ENCODE measurements around the gene PLEKHA6. TPM values are rescaled to one million over a fixed set of nuclear protein-coding genes. Genes with fewer than 3 reads are reported as not detected.
A peak's percentile ranks its signal among the peaks of the same experiment; 100 is the strongest.

The PLEKHA6 gene
- total and polyA plus RNA-seq, 10 donors: 0.47 to 6.5 (median 2.7) TPM

DNA sequence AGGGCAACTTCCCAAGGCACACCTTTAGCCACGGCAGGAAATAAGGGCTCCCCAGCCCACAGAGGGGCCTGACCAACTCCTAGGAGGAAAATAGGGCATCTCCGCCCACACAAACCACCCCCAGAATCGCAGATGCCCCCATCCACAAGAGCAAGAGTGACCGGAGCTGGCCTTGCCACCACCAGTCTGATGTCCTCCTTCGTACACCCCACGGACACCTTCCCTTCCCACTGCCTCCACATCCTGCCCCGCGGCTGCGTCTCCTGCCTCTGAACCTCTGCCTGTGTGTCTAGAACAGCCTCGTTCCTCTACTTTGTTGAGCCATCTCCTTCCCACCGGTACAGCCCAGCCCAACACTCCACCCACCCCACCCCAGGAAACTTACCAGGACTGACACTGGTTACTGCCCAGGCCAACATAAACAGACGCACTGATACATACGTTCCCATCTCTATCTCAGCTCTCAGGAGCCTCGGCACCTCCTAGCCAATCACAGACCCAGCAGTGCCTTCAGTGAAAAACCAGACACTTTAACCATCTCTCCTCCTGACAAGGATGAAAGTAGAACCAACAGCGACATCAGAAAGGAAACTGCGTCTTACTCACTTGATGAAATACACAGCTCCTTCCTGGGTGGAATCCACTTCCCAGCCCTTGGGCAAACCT is 7.6 kb upstream of the PLEKHA6 start:
- H3K4me1 ChIP-seq: peaks cover 8 to 36% (median 21%) of the 10 kb centered on the region in 6 donors
- no peaks in the 10 kb centered on the region for H3K36me3 ChIP-seq
- intact Hi-C loops (cut with DNase I; ENCODE audit: low total_unique reads): loop anchor here (10.0 kb wide), 2 partner anchors 113 to 503 kb away; partner anchors contain the start of gene SNRPE
- no peak overlapping the region for H3K27ac ChIP-seq
- TF ChIP-seq POLR2A (IDR thresholded peaks at IDR 0.05) (no peak), POLR2AphosphoS5 (IDR thresholded peaks at IDR 0.05) (no peak), CTCF (IDR thresholded peaks at IDR 0.05 in 8 of 11, conservative IDR thresholded peaks at IDR 0.05 in 3 of 11) (no peak)
- peaks cover 0 to 22% (median 0%) of the 10 kb centered on the region in 7 donors for H3K27me3 ChIP-seq (replicated peaks in 1 of 7)
- no peaks in the 10 kb centered on the region for H3K9me3 ChIP-seq
- 82 to 89% (median 88%) methylated on average over 16 of the region's 16 CpGs for WGBS, 5 donors
- no peak overlapping the region for H3K4me3 ChIP-seq
- no peak for DNase-seq

DNA sequence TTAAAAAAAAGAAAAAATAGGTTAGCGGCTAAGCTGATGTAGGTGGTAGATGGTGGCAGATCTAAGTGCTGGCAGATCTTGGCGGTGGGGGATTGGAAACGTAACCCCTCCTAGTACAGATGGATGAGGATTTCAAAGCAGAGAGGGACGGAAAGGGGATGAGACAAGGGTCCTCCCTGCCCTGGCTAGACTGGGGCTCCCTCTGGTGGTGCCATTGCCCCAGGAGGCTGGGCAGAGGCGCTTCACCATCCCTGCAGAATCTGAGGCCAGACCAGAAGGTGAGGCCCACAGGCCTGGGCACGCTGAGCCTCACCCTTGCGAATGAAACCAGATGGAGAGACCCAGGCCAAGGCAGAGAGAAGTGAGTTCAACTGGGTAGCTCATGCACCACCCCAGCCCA is 7.0 kb upstream of the PLEKHA6 start:
- TF ChIP-seq POLR2A (IDR thresholded peaks at IDR 0.05) (no peak), CTCF (IDR thresholded peaks at IDR 0.05 in 8 of 11, conservative IDR thresholded peaks at IDR 0.05 in 3 of 11) (peak in 3 of 11 experiments; percentile 6 to 38 (median 21))
- Histone ChIP-seq H3K27ac (no peak overlapping the region), H3K4me3 (no peak overlapping the region), H3K4me1 (peaks cover 8 to 42% (median 22%) of the 10 kb centered on the region in 6 donors), H3K9me3 (no peaks in the 10 kb centered on the region), H3K36me3 (no peaks in the 10 kb centered on the region), H3K27me3 (replicated peaks in 1 of 7) (peaks cover 0 to 22% (median 0%) of the 10 kb centered on the region in 7 donors)
- 88 to 96% (median 91%) methylated on average over 7 of the region's 7 CpGs for WGBS, 5 donors
- no peak for DNase-seq
- intact Hi-C loops (cut with DNase I; ENCODE audit: low total_unique reads): loop anchor here (10.0 kb wide), 2 partner anchors 112 to 502 kb away; partner anchors contain the start of gene SNRPE

DNA sequence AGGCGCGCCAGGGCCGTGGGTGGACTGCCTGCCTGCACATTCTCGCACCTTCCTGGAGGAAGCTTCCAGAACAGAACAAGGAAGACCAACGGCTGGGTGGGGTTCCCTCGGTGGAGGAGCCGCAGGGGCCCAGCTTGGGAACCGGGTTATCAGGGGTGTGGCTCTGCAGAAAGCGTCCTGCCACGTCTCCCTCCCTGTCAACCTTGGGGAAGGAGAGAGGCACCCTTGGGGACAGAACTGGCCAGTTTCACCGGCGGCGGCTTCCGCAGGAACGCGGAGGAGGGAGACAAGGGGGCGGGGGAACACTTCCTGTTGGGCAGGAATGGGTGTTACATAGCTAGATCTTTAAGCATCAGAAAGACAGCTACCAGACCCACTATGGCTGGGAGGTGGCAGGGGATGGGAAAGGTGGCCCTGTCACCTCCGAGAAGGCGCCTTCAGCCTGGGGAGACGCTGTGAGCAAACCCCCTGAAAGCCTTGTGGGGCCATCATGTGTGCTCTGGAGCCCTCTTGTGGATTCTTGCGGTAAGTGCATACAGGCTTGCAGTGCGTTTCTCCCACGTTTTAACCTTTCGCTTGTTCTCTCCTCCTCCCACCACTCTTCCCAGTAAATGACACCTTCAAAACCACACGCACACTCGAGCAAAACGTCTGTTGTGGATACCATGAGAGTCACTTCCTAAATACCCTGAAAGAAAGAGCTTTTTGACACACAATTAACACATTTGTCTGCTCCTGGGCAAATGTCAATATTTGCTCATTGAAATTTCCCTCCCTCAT is 3.8 kb upstream of the PLEKHA6 start:
- no peaks in the 10 kb centered on the region for H3K36me3 ChIP-seq
- no peaks in the 10 kb centered on the region for H3K9me3 ChIP-seq
- peak overlapping the region in 5 of 8 donors; percentile 31 to 61 (median 49) for H3K27ac ChIP-seq
- TF ChIP-seq CTCF (IDR thresholded peaks at IDR 0.05 in 8 of 11, conservative IDR thresholded peaks at IDR 0.05 in 3 of 11): peak; percentile 92 to 98 (median 96)
- peak in 2 of 3 donors; percentile 27 to 53 for TF ChIP-seq POLR2AphosphoS5 (IDR thresholded peaks at IDR 0.05)
- no peak for TF ChIP-seq POLR2A (IDR thresholded peaks at IDR 0.05)
- intact Hi-C loops (cut with DNase I; ENCODE audit: low total_unique reads): loop anchor here (5.0 to 10.0 kb wide), 4 partner anchors 109 to 499 kb away; partner anchors contain the start of genes GOLT1A and SNRPE
- DNase-seq: peak; percentile 83
- H3K27me3 ChIP-seq (replicated peaks in 1 of 7): peaks cover 0 to 46% (median 3%) of the 10 kb centered on the region in 7 donors
- H3K4me1 ChIP-seq: peaks cover 8 to 55% (median 33%) of the 10 kb centered on the region in 6 donors
- peak overlapping the region in 7 of 8 donors; percentile 14 to 65 (median 35) for H3K4me3 ChIP-seq
- WGBS, 5 donors: 0 to 2% (median 1%) methylated on average over 23 to 27 of the region's 27 CpGs
